Spinal cord (tissue), 10 donors: ENCODE measurements around the gene GPR27. TPM values are rescaled to one million over a fixed set of nuclear protein-coding genes. Genes with fewer than 3 reads are reported as not detected.

Experiments used
- DNase-seq, 6 donors: peaks; one replicate each; pipeline versions ENCODE4 v3.0.0 to v3.0.0-alpha.2; 2013 to 2015; ENCODE audit warnings: low spot score in 6 of 6, low read depth in 4 of 6
- H3K27ac ChIP-seq: one replicate; pipeline ENCODE4 v1.5.1; 2013; ENCODE audit warnings: low read depth, low read length, control low read depth
- H3K27me3 ChIP-seq: one replicate; pipeline ENCODE4 v1.6.1; 2013; ENCODE audit warnings: low read length; ENCODE audit not compliant: control insufficient read depth, insufficient read depth
- H3K36me3 ChIP-seq: one replicate; pipeline ENCODE4 v1.6.1; 2013; ENCODE audit warnings: low read length; ENCODE audit not compliant: control insufficient read depth, insufficient read depth
- H3K4me1 ChIP-seq: one replicate; pipeline ENCODE4 v1.6.1; 2013; ENCODE audit warnings: low read length; ENCODE audit not compliant: control insufficient read depth, insufficient read depth
- H3K4me3 ChIP-seq: one replicate; pipeline ENCODE4 v1.5.1; 2013; ENCODE audit warnings: low read depth, low read length, control low read depth
- H3K9me3 ChIP-seq: one replicate; pipeline ENCODE4 v1.6.1; 2013; ENCODE audit warnings: low read length; ENCODE audit not compliant: control insufficient read depth, insufficient read depth
- WGBS: methylation state at CpG from one replicate; pipeline ENCODE4 v1.1.5; 2013; ENCODE audit warnings: missing lambda C conversion rate; ENCODE audit not compliant: insufficient coverage; 5-methylcytosine and 5-hydroxymethylcytosine counted together
- polyA plus RNA-seq, 2 donors: library from polyadenylated mRNA; unstranded; fragments of 120-200 nt; gene quantifications; one replicate each; pipeline ENCODE4 v1.2.1, GENCODE V29; 2013; ENCODE audit not compliant: insufficient read length in 2 of 2
- total RNA-seq, 2 donors: library from RNA; depleted of rRNA in 1 of 2; stranded (reverse); fragments of 120-200 nt in 1 of 2; fragments of >200 nt in 1 of 2; gene quantifications; one replicate each; pipeline versions ENCODE4 v1.2.3 to v1.2.4, GENCODE V29; 2013 to 2014
- donor health status: healthy.

GPR27 gene
- total and polyA plus RNA-seq, 4 donors = 4.2 to 35.5 (median 21.8) TPM

GRCh38 chr3:71783152-71783551, 29.5 kb downstream of the GPR27 start:
- H3K4me3 ChIP-seq = no peak overlapping the region
- no peaks in the 10 kb centered on the region for H3K9me3 ChIP-seq
- H3K27ac ChIP-seq = no peak overlapping the region
- no peak for DNase-seq
- WGBS = no CpG with 5 or more reads among the region's 1 CpG
- H3K36me3 ChIP-seq = no peaks in the 10 kb centered on the region
- H3K27me3 ChIP-seq = peaks cover 56% of the 10 kb centered on the region
- H3K4me1 ChIP-seq = peaks cover 16% of the 10 kb centered on the region

- peak in 1 of 6 donors; percentile 28 for DNase-seq
- under 1% methylated on average over 22 of the region's 23 CpGs for WGBS
- Histone ChIP-seq H3K27me3 (peaks cover 60% of the 10 kb centered on the region), H3K4me1 (peaks cover 16% of the 10 kb centered on the region), H3K27ac (no peak overlapping the region), H3K36me3 (no peaks in the 10 kb centered on the region), H3K4me3 (no peak overlapping the region), H3K9me3 (no peaks in the 10 kb centered on the region)
Observed at GRCh38 chr3:71784201-71784913, 30.7 kb downstream of the GPR27 start.

GRCh38 chr3:71784914-71785531, 31.4 kb downstream of the GPR27 start, which contains the start of gene PROK2:
Gene PROK2, minus strand, starts transcription at chr3:71785148. Its CDS starts 96 bp downstream, at chr3:71785052.
- peaks cover 60% of the 10 kb centered on the region for H3K27me3 ChIP-seq
- H3K27ac ChIP-seq = no peak within 1 kb of the TSS
- H3K4me3 ChIP-seq = no peak within 1 kb of the TSS
- H3K9me3 ChIP-seq = no peaks in the 10 kb centered on the region
- H3K4me1 ChIP-seq = peaks cover 16% of the 10 kb centered on the region
- peak in 2 of 6 donors; percentile 59 to 65 for DNase-seq
- no peaks in the 10 kb centered on the region for H3K36me3 ChIP-seq
- under 1% methylated on average over 89 of the region's 89 CpGs for WGBS

- Histone ChIP-seq H3K4me3 (no peak overlapping the region), H3K27me3 (peaks cover 56% of the 10 kb centered on the region), H3K36me3 (no peaks in the 10 kb centered on the region), H3K9me3 (no peaks in the 10 kb centered on the region), H3K4me1 (peaks cover 16% of the 10 kb centered on the region), H3K27ac (no peak overlapping the region)
- peak in 2 of 6 donors; percentile 28 to 31 for DNase-seq
- 0% methylated on average over 21 of the region's 28 CpGs for WGBS
Observed at GRCh38 chr3:71785532-71786216, 32.0 kb downstream of the GPR27 start.

GRCh38 chr3:71786217-71786549, 32.5 kb downstream of the GPR27 start:
- DNase-seq = peak in 1 of 6 donors; percentile 37
- WGBS = 8% methylated on average over 8 of the region's 8 CpGs
- Histone ChIP-seq H3K27me3 (peaks cover 55% of the 10 kb centered on the region), H3K27ac (no peak overlapping the region), H3K4me3 (no peak overlapping the region), H3K36me3 (no peaks in the 10 kb centered on the region), H3K4me1 (peaks cover 16% of the 10 kb centered on the region), H3K9me3 (no peaks in the 10 kb centered on the region)

GRCh38 chr3:71786551-71786950, 32.9 kb downstream of the GPR27 start:
- Histone ChIP-seq H3K27me3 (peaks cover 52% of the 10 kb centered on the region), H3K36me3 (no peaks in the 10 kb centered on the region), H3K27ac (no peak overlapping the region), H3K4me3 (no peak overlapping the region), H3K9me3 (no peaks in the 10 kb centered on the region), H3K4me1 (peaks cover 16% of the 10 kb centered on the region)
- peak in 2 of 6 donors; percentile 56 to 84 for DNase-seq
- WGBS = no CpG with 5 or more reads among the region's 6 CpGs

- no peaks in the 10 kb centered on the region for H3K36me3 ChIP-seq
- peaks cover 16% of the 10 kb centered on the region for H3K4me1 ChIP-seq
- no peak overlapping the region for H3K27ac ChIP-seq
- no peaks in the 10 kb centered on the region for H3K9me3 ChIP-seq
- peaks cover 41% of the 10 kb centered on the region for H3K27me3 ChIP-seq
- DNase-seq = no peak
- WGBS = 95% methylated on average over 3 of the region's 7 CpGs
- no peak overlapping the region for H3K4me3 ChIP-seq
Observed at GRCh38 chr3:71787851-71788405, 34.3 kb downstream of the GPR27 start.

GRCh38 chr3:71789922-71790321, 36.3 kb downstream of the GPR27 start:
- DNase-seq = no peak
- H3K4me1 ChIP-seq = peaks cover 8% of the 10 kb centered on the region
- no peaks in the 10 kb centered on the region for H3K36me3 ChIP-seq
- H3K9me3 ChIP-seq = no peaks in the 10 kb centered on the region
- 100% methylated on average over 1 of the region's 1 CpG for WGBS
- peaks cover 23% of the 10 kb centered on the region for H3K27me3 ChIP-seq
- no peak overlapping the region for H3K27ac ChIP-seq
- H3K4me3 ChIP-seq = no peak overlapping the region

- no peak for DNase-seq
- no CpG with 5 or more reads among the region's 1 CpG for WGBS
- Histone ChIP-seq H3K4me1 (no peaks in the 10 kb centered on the region), H3K36me3 (no peaks in the 10 kb centered on the region), H3K27me3 (peaks cover 10% of the 10 kb centered on the region), H3K4me3 (no peak overlapping the region), H3K9me3 (no peaks in the 10 kb centered on the region), H3K27ac (no peak overlapping the region)
Observed at GRCh38 chr3:71791634-71792033, 38.0 kb downstream of the GPR27 start.
